ENCODE results near the gene MYL4.
"Not testable (repeated sequence)": the region's sequence is repeated elsewhere in the genome, so short reads cannot be mapped to it uniquely, and the experiment has no call there.

MYL4 gene

GRCh38 chr17:47250855-47251254 lies 41.7 kb downstream of the MYL4 start:
- DNase-seq: no peak

DNA sequence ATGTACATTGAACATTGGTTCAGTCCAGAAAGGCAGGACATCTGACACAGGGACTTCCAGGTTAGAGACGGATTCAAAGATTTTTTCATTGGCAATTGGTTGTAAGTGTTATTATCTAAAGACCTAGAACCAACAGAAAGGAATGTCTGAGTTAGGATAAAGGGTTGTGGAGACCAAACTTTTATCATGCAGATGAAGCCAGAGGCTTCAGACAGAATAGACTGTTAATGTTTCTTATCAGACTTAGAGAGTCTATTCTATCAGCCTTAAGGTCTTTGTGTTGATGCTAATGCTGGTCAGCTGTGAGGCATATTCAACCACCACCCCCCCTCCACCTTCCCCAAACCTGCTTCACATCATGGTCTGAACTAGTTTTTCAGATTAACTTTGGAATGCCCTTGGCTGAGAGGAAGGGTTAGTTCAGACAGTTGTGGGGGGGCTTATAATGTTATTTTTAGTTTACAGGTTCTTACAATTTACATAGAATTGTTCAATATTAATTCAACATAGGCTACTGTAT lies 42.3 kb downstream of the MYL4 start:
- DNase-seq: no peak

- no peak for DNase-seq
These were observed 43.1 kb downstream of the MYL4 start for GRCh38 chr17:47252209-47252608.

GRCh38 chr17:47252766-47253512 lies 43.8 kb downstream of the MYL4 start:
- no peak for DNase-seq

GRCh38 chr17:47253541-47254402 lies 44.6 kb downstream of the MYL4 start, which contains the start of gene ITGB3:
ITGB3 (plus strand) TSS chr17:47253827; CDS start chr17:47253862, 35 bp downstream.
- DNase-seq: peak; percentile 70

- DNase-seq: no peak
These were observed 45.3 kb downstream of the MYL4 start for GRCh38 chr17:47254403-47254943.

DNA sequence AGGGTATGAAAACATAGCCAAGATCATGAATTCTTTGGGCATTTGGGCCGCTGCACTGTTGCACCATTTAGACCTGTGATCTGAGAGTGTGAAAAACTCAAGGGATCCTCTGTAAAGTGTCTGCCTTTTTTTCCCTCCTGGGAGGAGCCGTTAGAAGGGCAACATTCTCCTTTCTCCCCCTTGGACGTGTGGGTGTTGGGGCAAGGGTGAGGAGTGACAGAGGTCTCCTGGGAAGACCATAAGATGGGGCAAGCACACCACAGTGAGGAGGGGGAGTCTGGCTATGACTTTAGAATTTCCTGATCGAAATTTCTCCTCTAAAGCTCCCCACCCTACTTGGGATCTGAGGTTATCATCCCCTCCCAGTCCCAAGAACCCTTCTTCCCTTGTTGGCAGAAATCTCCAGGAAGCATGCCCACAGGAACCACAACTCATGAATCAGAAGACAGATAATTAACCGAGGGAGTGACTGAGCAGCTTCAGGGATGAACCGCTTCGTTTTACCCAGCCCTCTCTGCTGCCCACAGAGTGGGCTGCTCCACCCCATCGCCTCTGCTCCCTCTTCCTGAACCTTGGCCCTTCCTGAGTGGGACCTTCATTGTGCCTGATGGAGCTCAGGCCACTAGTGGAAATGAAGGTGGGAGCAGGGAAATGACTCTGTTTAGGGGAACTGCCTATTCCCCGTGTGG lies 48.6 kb downstream of the MYL4 start:
- DNase-seq: no peak

- no peak for DNase-seq
These were observed 53.4 kb downstream of the MYL4 start for GRCh38 chr17:47262586-47262985.

DNA sequence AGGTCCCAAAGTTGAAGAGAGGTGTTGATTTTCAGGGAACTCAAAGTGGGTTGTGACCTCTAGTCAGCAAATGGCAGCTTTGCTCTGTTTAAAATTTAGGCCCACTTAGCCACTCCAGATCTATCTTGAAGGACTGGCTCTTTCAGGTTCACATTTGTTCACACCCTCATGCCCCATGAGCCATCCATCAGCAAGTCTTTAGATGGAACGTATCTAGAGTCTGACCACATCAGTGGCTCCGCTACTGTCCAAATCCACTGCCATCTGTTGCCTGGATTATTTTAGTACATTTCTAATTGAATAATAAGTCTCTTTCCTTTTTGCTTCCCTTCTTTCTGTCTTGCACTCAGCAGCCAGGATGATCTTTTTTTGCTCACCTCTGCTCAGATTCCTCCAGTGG lies 55.0 kb downstream of the MYL4 start:
- no peak for DNase-seq

- no peak for DNase-seq
These were observed 56.9 kb downstream of the MYL4 start for GRCh38 chr17:47265983-47266541.

DNA sequence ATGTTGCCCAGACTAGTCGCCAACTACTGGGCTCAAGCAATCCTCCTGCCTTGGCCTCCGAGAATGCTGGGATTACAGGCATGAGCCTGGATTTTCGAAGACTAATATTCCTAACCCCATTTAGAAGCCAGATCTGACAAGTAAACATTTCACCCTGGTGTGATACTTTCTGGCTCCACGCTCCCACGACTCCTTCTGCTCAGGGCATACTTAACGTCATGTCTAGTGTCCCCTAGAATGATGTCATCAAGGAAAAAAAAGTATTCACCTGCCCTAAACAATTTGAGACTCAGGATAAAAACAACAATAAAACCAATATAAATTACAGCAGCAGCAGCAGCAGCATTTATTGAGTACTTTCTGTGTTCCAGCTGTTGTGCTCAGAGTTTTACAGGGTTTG lies 57.6 kb downstream of the MYL4 start:
- no peak for DNase-seq

DNA sequence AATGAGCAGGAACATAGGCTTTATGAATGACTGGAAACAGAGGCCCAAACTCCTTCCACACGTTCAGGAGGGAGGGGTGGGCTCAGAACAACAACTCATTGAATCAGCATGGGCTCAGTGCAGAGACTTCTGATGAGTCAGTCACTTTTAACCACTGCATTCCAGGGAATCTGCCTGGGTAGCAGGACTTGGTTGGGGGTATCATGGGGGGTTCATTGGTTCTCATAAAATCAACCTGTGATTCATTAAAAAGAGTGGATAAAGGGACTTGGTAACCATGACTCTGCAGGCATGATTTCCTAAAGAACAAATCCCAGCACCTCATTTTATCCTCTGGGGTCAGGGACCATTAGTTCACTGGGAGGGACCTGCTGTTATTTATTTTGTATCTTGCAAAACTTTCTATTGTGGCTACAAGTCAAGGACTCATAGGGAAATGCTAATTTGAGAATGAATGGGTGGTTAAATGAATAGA lies 58.2 kb downstream of the MYL4 start:
- no peak for DNase-seq

DNA sequence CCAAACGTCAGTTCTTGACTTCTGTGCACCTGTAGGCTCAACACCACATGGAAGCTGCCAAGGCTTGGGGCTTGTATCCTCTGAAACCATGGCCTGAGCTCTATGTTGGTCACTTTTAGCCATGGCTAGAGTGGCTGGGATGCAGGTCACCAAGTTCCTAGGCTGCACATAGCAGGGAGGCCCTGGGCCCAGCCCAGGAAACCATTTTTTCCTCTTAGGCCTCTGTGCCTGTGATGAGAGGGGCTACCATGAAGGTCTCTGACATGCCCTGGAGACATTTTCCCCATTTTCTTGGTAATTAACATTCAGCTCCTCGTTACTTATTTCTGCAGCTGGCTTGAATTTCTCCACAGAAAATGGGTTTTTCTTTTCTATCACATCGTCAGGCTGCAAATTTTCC lies 59.8 kb downstream of the MYL4 start:
- DNase-seq: not testable (repeated sequence)

- DNase-seq: not testable (repeated sequence)
These were observed 60.6 kb downstream of the MYL4 start for GRCh38 chr17:47269561-47270280.

DNA sequence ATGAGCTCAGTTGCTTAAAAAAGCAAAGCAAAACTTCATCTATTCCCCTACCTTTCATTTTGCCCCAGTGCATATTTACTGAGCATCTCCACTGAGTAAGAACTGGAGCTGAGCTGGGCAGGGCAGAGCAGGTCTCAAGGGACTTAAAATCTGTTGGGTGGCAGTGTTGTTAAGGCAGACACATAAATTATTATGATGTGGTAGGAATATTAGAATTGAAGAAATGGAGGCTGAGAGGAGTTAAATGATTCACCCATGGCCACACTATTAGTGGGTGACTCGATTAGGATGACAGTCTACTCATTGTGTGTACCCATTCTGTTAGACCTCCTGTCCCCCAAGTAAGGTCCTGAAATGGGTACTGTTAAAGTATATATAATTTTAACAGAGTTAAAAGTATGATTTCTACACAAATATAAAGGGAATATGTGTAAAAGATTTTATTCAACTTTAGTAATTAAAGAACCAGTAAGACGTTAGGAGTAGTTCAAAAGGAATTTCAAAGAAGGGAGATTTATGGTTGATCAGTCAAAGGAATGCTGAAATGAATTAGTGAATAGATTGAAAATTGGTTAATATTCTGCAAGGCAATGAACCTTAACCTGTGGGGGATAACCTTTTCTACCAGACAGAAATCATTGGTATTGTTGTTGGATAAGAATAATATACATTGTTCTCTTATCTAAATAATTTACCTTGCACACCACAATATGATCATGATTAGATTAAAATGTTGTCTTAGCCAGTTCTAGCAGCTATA lies 62.0 kb downstream of the MYL4 start:
- DNase-seq: no peak

DNA sequence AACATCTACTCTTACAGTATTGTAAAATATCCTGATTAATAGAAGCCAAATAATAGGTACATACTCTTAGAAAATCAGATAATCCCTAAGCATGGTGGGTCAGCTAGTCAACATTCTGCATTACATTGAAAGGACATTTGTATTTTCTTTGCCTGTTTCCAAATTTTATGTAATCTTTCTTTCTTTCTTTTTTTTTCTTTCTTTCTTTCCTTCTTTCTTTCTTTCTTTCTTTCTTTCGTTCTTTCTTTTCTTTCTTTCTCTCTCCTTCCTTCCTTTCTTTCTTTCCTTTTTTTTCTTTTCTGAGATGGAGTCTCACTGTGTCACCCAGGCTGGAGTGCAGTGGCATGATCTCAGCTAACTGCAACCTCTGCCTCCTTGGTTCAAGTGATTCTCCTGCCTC lies 63.3 kb downstream of the MYL4 start:
- DNase-seq: no peak

DNA sequence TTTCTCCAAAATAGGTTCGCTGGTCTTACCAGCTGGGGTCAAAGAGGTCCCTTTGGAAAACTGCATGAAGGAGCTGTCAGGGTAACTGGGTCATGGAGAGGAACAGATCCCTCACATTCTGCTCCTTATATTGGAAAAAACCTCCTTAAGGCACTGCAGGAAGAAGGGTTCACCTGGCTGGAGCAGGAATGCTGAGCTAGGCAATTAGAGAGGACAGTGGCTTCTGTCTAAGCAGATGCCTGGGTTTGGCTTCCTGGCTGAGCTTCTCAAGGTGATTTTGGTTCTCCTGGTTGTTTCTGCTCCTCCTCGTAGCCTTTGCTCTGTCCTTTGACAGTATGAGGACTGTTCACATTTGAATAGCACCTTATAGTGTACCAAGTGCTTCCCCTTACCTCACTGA lies 64.1 kb downstream of the MYL4 start:
- DNase-seq: no peak
